ENCODE data around the gene P3H1.

P3H1 gene

GRCh38 chr1:42743317-42744147 lies 23.3 kb downstream of the P3H1 start:
- DNase-seq, result no peak

GRCh38 chr1:42742617-42743316 lies 24.1 kb downstream of the P3H1 start:
- no peak for DNase-seq

GRCh38 chr1:42742141-42742540 lies 24.7 kb downstream of the P3H1 start:
- no peak for DNase-seq

- DNase-seq, result no peak
Measured at GRCh38 chr1:42741706-42742105, 25.1 kb downstream of the P3H1 start.

GRCh38 chr1:42740851-42741580 lies 25.8 kb downstream of the P3H1 start:
- DNase-seq, result peak; percentile 68 to 90

GRCh38 chr1:42739753-42740700 lies 26.8 kb downstream of the P3H1 start, which contains the start of gene CLDN19:
Gene CLDN19 (minus strand): TSS chr1:42740236. CDS start chr1:42740063, 173 bp downstream.
- peak in 1 of 2 experiments; percentile 72 for DNase-seq

GRCh38 chr1:42738678-42739226 lies 28.1 kb downstream of the P3H1 start:
- no peak for DNase-seq

GRCh38 chr1:42737986-42738677 lies 28.7 kb downstream of the P3H1 start:
- DNase-seq, result no peak

GRCh38 chr1:42737257-42737656 lies 29.6 kb downstream of the P3H1 start:
- DNase-seq, result no peak

- DNase-seq, result no peak
Measured at GRCh38 chr1:42736571-42737200, 30.1 kb downstream of the P3H1 start.

- peak; percentile 12 to 49 for DNase-seq
Measured at GRCh38 chr1:42736152-42736551, 30.7 kb downstream of the P3H1 start.

- peak; percentile 18 to 42 for DNase-seq
Measured at GRCh38 chr1:42735477-42736105, 31.2 kb downstream of the P3H1 start.

GRCh38 chr1:42735056-42735455 lies 31.8 kb downstream of the P3H1 start:
- no peak for DNase-seq

- DNase-seq, result no peak
Measured at GRCh38 chr1:42734201-42735035, 32.4 kb downstream of the P3H1 start.

GRCh38 chr1:42733415-42734200 lies 33.2 kb downstream of the P3H1 start:
- DNase-seq, result no peak

- no peak for DNase-seq
Measured at GRCh38 chr1:42732126-42732680, 34.6 kb downstream of the P3H1 start.

GRCh38 chr1:42731585-42731984 lies 35.2 kb downstream of the P3H1 start:
- DNase-seq, result no peak

- DNase-seq, result peak; percentile 14 to 72
Measured at GRCh38 chr1:42730988-42731387, 35.8 kb downstream of the P3H1 start.

All from NCI-H526 (cell line).